CD4-positive, CD25-positive, alpha-beta regulatory T cell (primary cell): ENCODE data around the gene ZNF433. TPM values are rescaled to one million over a fixed set of nuclear protein-coding genes. Genes with fewer than 3 reads are reported as not detected.

ENCODE experiments used
- ATAC-seq, 2 donors: fragments of 150-1000 bp; cut with Tn5 transposase; one replicate each; pipeline ENCODE4 v1.10.0; 2021; ENCODE audit warnings: low read depth in 2 of 2, moderate number of reproducible peaks in 2 of 2, moderate library complexity in 1 of 2
- DNase-seq, 3 donors: peaks; one replicate each; pipeline versions ENCODE4 v3.0.0 to v3.0.0-alpha.2; 2012 to 2022; ENCODE audit warnings: mixed read lengths in 1 of 3
- H3K27ac ChIP-seq: one replicate; pipeline ENCODE4 v1.7.0; 2013; ENCODE audit warnings: mild to moderate bottlenecking, low read length; ENCODE audit not compliant: insufficient read depth, poor library complexity, severe bottlenecking
- H3K27me3 ChIP-seq: one replicate; pipeline ENCODE4 v1.7.0; 2013; ENCODE audit warnings: low read length; ENCODE audit not compliant: control insufficient read depth, insufficient read depth
- H3K36me3 ChIP-seq: one replicate; pipeline ENCODE4 v1.7.0; 2013; ENCODE audit warnings: mild to moderate bottlenecking, low read length, moderate library complexity; ENCODE audit not compliant: control insufficient read depth, insufficient read depth
- H3K4me1 ChIP-seq: 2 replicates; pipeline ENCODE4 v1.7.0; 2013; ENCODE audit warnings: mild to moderate bottlenecking, low read length; ENCODE audit not compliant: insufficient read depth, control insufficient read depth, poor library complexity, severe bottlenecking
- H3K4me3 ChIP-seq: one replicate; pipeline ENCODE4 v1.7.0; 2013; ENCODE audit warnings: low read depth, mild to moderate bottlenecking, low read length, moderate library complexity
- H3K9me3 ChIP-seq, 2 experiments: 1 replicate in 1 of 2; 2 replicates in 1 of 2; pipeline ENCODE4 v1.7.0; 2013; ENCODE audit warnings: low read length in 2 of 2, mild to moderate bottlenecking in 1 of 2, moderate library complexity in 1 of 2; ENCODE audit not compliant: control insufficient read depth in 2 of 2
- H3K27ac Mint-ChIP-seq, 3 donors: one replicate each; pipeline ENCODE4 v1.8.0; 2020 to 2022; ENCODE audit warnings: mild to moderate bottlenecking in 3 of 3, mixed read lengths in 3 of 3, moderate library complexity in 2 of 3
- H3K27me3 Mint-ChIP-seq: one replicate; pipeline ENCODE4 v1.8.0; 2022; ENCODE audit warnings: mild to moderate bottlenecking, mixed read lengths
- H3K36me3 Mint-ChIP-seq: one replicate; pipeline ENCODE4 v1.8.0; 2020; ENCODE audit warnings: mixed read lengths
- H3K4me1 Mint-ChIP-seq, 4 donors: one replicate each; pipeline ENCODE4 v1.8.0; 2020 to 2022; ENCODE audit warnings: mixed read lengths in 4 of 4, mild to moderate bottlenecking in 1 of 4
- H3K4me3 Mint-ChIP-seq, 4 donors: one replicate each; pipeline ENCODE4 v1.8.0; 2020 to 2022; ENCODE audit warnings: mild to moderate bottlenecking in 4 of 4, mixed read lengths in 4 of 4, moderate library complexity in 3 of 4
- H3K9me3 Mint-ChIP-seq, 7 donors: one replicate each; pipeline ENCODE4 v1.8.0; 2020 to 2022; ENCODE audit warnings: mixed read lengths in 7 of 7, mild to moderate bottlenecking in 3 of 7, moderate library complexity in 2 of 7
- polyA plus RNA-seq, 4 donors: library from polyadenylated mRNA; unstranded; fragments of 300-500 nt; fragmentation: Illumina TruSeq; gene quantifications; one replicate each; pipeline ENCODE4 v1.2.3, GENCODE V29; 2021
- total RNA-seq: library from RNA; stranded (reverse); gene quantifications from one replicate; pipeline ENCODE4 v1.2.3, GENCODE V29; 2022

ZNF433 gene
- total and polyA plus RNA-seq, 5 donors from 2014 or later, result 0.49 to 3.3 (median 1.7) TPM

GRCh38 chr19:12052497-12053169 is 17.2 kb upstream of the ZNF433 start, which contains the start of gene ZNF878:
TSS of gene ZNF878 (minus strand) at chr19:12052961. CDS start at chr19:12052801, 160 bp downstream.
- Mint-ChIP-seq H3K27me3 (peaks cover 26% of the 10 kb centered on the region), H3K27ac (peak within 1 kb of the TSS; percentile 18 to 74 (median 60)), H3K36me3 (no peaks in the 10 kb centered on the region), H3K9me3 (peaks cover 0 to 12% (median 2%) of the 10 kb centered on the region in 7 donors), H3K4me3 (peak within 1 kb of the TSS; percentile 74 to 87 (median 82)), H3K4me1 (peaks cover 4 to 16% (median 12%) of the 10 kb centered on the region in 4 donors)
- ATAC-seq (peak; percentile 76 to 79), DNase-seq (peak in 2 of 3 donors; percentile 17 to 73)
- H3K27me3 ChIP-seq, result no peaks in the 10 kb centered on the region
- H3K9me3 ChIP-seq, result peaks cover 2% of the 10 kb centered on the region in 2 experiments
- no peak within 1 kb of the TSS for H3K27ac ChIP-seq
- peaks cover 11% of the 10 kb centered on the region for H3K4me1 ChIP-seq
- peak within 1 kb of the TSS; percentile 59 for H3K4me3 ChIP-seq
- H3K36me3 ChIP-seq, result no peaks in the 10 kb centered on the region

- H3K9me3 ChIP-seq, result peaks cover 3 to 8% of the 10 kb centered on the region in 2 experiments
- peaks cover 0 to 15% (median 2%) of the 10 kb centered on the region in 7 donors for H3K9me3 Mint-ChIP-seq
- peak overlapping the region; percentile 59 for H3K4me3 ChIP-seq
- H3K4me1 Mint-ChIP-seq, result peaks cover 4 to 16% (median 12%) of the 10 kb centered on the region in 4 donors
- no peaks in the 10 kb centered on the region for H3K36me3 ChIP-seq
- no peak for ATAC-seq
- peaks cover 11% of the 10 kb centered on the region for H3K4me1 ChIP-seq
- H3K36me3 Mint-ChIP-seq, result no peaks in the 10 kb centered on the region
- H3K27ac ChIP-seq, result no peak overlapping the region
- peaks cover 26% of the 10 kb centered on the region for H3K27me3 Mint-ChIP-seq
- H3K27me3 ChIP-seq, result no peaks in the 10 kb centered on the region
- peak overlapping the region; percentile 74 to 86 (median 78) for H3K4me3 Mint-ChIP-seq
- peak overlapping the region in 1 of 3 donors; percentile 9 for H3K27ac Mint-ChIP-seq
- no peak for DNase-seq
These were observed 16.6 kb upstream of the ZNF433 start for GRCh38 chr19:12052091-12052496.

GRCh38 chr19:12047868-12048267 is 12.4 kb upstream of the ZNF433 start:
- ATAC-seq (no peak), DNase-seq (no peak)
- Histone ChIP-seq H3K27ac (no peak overlapping the region), H3K36me3 (peaks cover 3% of the 10 kb centered on the region), H3K27me3 (no peaks in the 10 kb centered on the region), H3K4me3 (no peak overlapping the region), H3K4me1 (peaks cover 8% of the 10 kb centered on the region), H3K9me3 (peaks cover 29 to 38% of the 10 kb centered on the region in 2 experiments)
- Mint-ChIP-seq H3K36me3 (no peaks in the 10 kb centered on the region), H3K27me3 (peaks cover 6% of the 10 kb centered on the region), H3K4me3 (no peak overlapping the region), H3K4me1 (peaks cover 4 to 12% (median 5%) of the 10 kb centered on the region in 4 donors), H3K27ac (no peak overlapping the region), H3K9me3 (peaks cover 0 to 36% (median 17%) of the 10 kb centered on the region in 7 donors)

- Histone ChIP-seq H3K27me3 (no peaks in the 10 kb centered on the region), H3K36me3 (peaks cover 3% of the 10 kb centered on the region), H3K4me1 (no peaks in the 10 kb centered on the region), H3K27ac (no peak overlapping the region), H3K4me3 (no peak overlapping the region), H3K9me3 (peaks cover 39 to 55% of the 10 kb centered on the region in 2 experiments)
- no peaks in the 10 kb centered on the region for H3K27me3 Mint-ChIP-seq
- H3K4me3 Mint-ChIP-seq, result no peak overlapping the region
- DNase-seq, result no peak
- peaks cover 0 to 42% (median 16%) of the 10 kb centered on the region in 7 donors for H3K9me3 Mint-ChIP-seq
- H3K4me1 Mint-ChIP-seq, result no peaks in the 10 kb centered on the region
- H3K27ac Mint-ChIP-seq, result no peak overlapping the region
- ATAC-seq, result no peak
- H3K36me3 Mint-ChIP-seq, result no peaks in the 10 kb centered on the region
These were observed 8.4 kb upstream of the ZNF433 start for GRCh38 chr19:12043752-12044422.

- Histone ChIP-seq H3K36me3 (peaks cover 3% of the 10 kb centered on the region), H3K4me1 (no peaks in the 10 kb centered on the region), H3K27ac (no peak overlapping the region), H3K27me3 (no peaks in the 10 kb centered on the region), H3K9me3 (peaks cover 38 to 55% of the 10 kb centered on the region in 2 experiments), H3K4me3 (no peak overlapping the region)
- H3K27ac Mint-ChIP-seq, result no peak overlapping the region
- no peaks in the 10 kb centered on the region for H3K36me3 Mint-ChIP-seq
- no peak for ATAC-seq
- no peaks in the 10 kb centered on the region for H3K27me3 Mint-ChIP-seq
- peaks cover 0 to 42% (median 18%) of the 10 kb centered on the region in 7 donors for H3K9me3 Mint-ChIP-seq
- no peak for DNase-seq
- H3K4me1 Mint-ChIP-seq, result no peaks in the 10 kb centered on the region
- no peak overlapping the region for H3K4me3 Mint-ChIP-seq
These were observed 7.4 kb upstream of the ZNF433 start for GRCh38 chr19:12042893-12043292.

GRCh38 chr19:12034620-12035019 is 859 bp downstream of the ZNF433 start:
- DNase-seq, result no peak
- H3K4me3 Mint-ChIP-seq, result peak overlapping the region in 3 of 4 donors; percentile 67 to 77 (median 72)
- Histone ChIP-seq H3K27ac (no peak overlapping the region), H3K9me3 (peaks cover under 1 to 13% of the 10 kb centered on the region in 2 experiments), H3K4me1 (peaks cover 6% of the 10 kb centered on the region), H3K27me3 (no peaks in the 10 kb centered on the region), H3K36me3 (no peaks in the 10 kb centered on the region), H3K4me3 (no peak overlapping the region)
- H3K36me3 Mint-ChIP-seq, result peaks cover 5% of the 10 kb centered on the region
- peaks cover 0 to 15% (median 3%) of the 10 kb centered on the region in 4 donors for H3K4me1 Mint-ChIP-seq
- no peak for ATAC-seq
- H3K27me3 Mint-ChIP-seq, result no peaks in the 10 kb centered on the region
- peak overlapping the region; percentile 29 to 52 (median 50) for H3K27ac Mint-ChIP-seq
- peaks cover 0 to 26% (median 0%) of the 10 kb centered on the region in 7 donors for H3K9me3 Mint-ChIP-seq

- Histone ChIP-seq H3K27ac (no peak overlapping the region), H3K4me1 (peaks cover 6% of the 10 kb centered on the region), H3K27me3 (no peaks in the 10 kb centered on the region), H3K4me3 (no peak overlapping the region), H3K9me3 (peaks cover 2 to 18% of the 10 kb centered on the region in 2 experiments), H3K36me3 (no peaks in the 10 kb centered on the region)
- no peaks in the 10 kb centered on the region for H3K27me3 Mint-ChIP-seq
- no peak for ATAC-seq
- no peak for DNase-seq
- H3K36me3 Mint-ChIP-seq, result peaks cover 5% of the 10 kb centered on the region
- peaks cover 0 to 15% (median 3%) of the 10 kb centered on the region in 4 donors for H3K4me1 Mint-ChIP-seq
- peaks cover 0 to 26% (median 0%) of the 10 kb centered on the region in 7 donors for H3K9me3 Mint-ChIP-seq
- H3K4me3 Mint-ChIP-seq, result peak overlapping the region in 3 of 4 donors; percentile 67 to 77 (median 72)
- peak overlapping the region; percentile 29 to 52 (median 50) for H3K27ac Mint-ChIP-seq
These were observed 1.3 kb downstream of the ZNF433 start for GRCh38 chr19:12034198-12034597.
